GM11168 (cell line): ENCODE measurements around the gene SLC45A1.

Source experiments
- in situ Hi-C: fragments of 300-500 bp; cut with MboI; formaldehyde crosslinking; loops from one replicate; pipeline ENCODE4 v1.12.0; 2022; ENCODE audit warnings: low sequenced_read_pairs; ENCODE audit not compliant: unreplicated experiment

The SLC45A1 gene

DNA sequence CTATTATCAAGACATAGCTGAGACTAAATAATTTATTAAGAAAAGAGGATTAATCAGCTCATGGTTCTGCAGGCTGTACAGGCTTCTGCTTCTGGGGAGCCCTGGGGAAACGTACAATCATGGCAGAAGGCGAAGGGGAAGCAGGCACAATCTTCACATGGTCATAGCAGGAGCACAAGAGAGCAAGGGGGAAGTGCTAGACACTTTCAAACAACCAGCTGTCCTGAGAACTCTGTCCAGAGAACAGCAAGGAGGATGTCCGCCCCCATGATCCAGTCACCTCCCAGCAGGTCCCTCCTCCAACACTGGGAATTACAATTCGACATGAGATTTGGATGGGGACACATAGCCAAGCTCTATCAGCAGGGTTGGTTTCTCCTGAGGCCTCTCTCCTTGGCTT, 10.3 kb upstream of the SLC45A1 start:
- in situ Hi-C loops, result loop anchor here (5.0 kb wide), 1 partner anchor 290 kb away; no protein-coding TSS in a partner anchor

DNA sequence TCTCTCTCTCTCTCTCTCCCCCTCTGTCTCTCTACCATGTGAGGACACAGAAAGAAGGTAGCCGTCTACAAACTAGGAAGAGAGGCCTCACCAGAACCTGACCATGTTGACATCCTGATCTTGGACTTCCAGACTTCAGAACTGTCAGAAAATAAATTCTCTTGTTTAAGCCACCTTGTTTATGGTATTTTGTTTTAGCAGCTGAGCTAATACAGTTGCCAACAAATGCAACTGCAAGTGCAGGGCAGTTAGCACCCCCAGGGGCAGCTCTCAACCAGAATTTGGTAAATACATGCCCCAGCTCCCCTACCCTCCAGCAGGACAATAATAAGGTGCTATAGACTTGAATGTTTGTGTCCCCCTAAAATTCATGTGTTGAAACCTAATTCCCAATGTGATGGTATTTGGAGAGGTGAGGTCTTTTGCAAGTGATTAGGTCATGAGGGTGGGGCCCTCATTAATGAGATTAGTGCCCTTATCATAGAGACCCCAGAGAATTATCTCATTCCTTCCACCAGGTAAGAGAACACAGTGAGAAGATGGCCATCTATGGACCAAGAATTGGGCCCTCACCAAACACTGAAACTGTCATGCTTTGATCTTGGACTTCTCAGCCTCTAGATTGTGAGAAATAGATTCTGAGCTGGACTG, 6.7 kb upstream of the SLC45A1 start:
- in situ Hi-C loops, result no loop called here

DNA sequence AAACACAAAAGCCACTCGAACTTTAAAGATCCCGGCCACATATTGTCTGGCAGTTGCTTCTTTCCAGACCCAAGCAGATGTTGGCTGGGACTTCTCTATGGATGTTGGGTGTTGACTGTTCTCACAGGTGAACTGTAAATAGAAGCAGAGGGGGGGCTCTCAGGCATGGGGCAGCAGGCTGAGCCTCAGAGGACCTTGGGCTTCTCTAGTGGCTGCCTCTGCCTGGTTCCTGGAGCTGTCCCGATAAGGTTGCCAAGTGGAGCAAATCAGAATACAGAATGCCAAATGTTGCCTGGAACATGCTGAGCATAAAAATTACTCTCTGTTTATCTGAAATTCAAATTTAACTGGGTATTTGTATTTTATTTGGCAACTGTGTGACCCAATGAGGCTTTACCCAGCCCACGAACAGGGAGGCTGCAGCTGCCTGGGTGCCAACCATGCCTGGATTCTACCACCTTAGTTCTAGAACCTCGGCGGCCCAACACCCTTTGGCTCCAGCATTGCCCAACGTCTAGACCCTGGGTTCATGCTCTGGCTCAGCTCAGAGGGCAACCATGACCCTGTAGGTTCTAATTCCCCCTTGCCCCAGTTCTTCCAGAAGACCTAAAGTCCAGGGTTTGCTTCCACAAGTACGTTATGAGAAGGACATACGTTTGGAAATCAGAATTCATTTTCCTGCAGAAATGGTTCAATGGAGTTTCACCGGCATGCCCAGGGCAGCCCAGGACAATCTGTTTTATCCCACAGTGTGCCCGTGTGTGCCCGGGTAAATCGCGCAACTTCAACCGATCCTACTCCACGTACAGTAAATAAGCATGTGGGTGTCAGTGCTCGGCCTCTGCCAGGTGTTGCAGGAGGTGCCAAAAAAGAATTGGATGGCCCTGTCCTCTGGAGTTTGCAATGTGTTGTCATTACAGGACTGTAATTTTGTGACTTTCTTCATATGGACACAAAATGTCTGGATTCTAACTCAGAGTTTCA, 5.4 kb upstream of the SLC45A1 start:
- in situ Hi-C loops, result no loop called here

DNA sequence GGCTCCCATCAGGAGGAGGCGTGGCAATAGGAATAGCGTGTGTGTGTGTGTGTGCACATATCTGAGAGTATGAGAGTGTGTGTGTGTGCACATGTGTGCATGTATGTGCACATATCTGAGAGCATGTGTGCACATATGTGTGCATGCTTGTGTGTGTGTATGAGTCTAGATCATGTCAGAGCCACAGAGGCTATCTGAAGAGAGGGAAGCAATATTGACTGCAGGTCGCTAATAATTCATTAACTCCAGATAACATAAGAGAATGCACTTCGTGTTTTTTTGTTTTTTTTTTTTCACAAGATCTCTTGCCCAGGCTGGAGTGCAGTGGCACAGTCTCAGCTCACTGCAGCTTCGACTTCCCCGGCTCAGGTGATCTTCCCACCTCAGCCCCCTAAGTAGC, 4.7 kb upstream of the SLC45A1 start:
- in situ Hi-C loops, result no loop called here

DNA sequence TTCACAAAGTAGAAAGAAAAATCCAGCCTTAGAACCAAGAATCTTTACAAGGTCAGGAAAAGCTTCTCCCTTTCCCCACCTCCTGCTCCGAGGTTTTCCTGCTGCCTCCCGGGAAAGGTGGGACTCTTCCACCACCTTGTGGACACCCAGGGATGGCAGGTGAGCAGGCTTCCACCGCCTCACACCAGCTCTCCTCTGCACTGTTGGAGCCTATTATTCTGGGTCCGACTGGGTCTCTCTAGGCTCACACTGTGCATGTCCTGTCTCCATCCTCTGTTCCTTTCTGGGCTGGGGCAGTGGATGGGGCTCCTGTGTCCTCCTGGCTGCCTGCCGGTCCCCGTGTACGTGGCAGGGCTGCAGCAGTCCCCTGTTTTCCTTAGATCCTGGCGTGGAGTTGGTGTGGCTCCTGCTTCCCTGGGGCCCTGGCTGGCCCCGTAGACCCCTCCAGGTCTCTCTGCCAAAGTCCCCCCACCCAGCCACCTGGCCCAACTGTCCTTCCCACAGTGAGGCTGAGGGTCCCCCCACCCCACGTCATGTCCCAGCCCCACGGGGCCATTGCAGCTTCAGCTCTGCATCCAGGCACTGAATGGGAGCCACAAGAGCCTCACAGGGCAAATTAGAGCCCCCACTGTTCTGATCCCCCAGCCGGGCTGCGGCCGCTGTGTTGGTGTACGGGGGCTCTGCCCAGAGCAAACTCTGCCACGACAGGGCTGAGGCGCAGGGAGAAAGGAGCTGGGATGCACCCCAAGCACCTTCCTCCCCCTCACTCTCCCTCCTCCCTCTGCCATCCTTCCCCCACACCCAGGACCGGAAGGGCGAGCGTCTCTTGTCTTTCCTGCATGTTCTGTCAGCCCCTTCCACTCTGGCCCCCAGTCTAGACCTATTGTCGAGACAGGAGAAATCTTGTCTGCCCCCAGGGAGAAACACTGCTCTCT, 3.3 kb upstream of the SLC45A1 start:
- in situ Hi-C loops, result no loop called here

DNA sequence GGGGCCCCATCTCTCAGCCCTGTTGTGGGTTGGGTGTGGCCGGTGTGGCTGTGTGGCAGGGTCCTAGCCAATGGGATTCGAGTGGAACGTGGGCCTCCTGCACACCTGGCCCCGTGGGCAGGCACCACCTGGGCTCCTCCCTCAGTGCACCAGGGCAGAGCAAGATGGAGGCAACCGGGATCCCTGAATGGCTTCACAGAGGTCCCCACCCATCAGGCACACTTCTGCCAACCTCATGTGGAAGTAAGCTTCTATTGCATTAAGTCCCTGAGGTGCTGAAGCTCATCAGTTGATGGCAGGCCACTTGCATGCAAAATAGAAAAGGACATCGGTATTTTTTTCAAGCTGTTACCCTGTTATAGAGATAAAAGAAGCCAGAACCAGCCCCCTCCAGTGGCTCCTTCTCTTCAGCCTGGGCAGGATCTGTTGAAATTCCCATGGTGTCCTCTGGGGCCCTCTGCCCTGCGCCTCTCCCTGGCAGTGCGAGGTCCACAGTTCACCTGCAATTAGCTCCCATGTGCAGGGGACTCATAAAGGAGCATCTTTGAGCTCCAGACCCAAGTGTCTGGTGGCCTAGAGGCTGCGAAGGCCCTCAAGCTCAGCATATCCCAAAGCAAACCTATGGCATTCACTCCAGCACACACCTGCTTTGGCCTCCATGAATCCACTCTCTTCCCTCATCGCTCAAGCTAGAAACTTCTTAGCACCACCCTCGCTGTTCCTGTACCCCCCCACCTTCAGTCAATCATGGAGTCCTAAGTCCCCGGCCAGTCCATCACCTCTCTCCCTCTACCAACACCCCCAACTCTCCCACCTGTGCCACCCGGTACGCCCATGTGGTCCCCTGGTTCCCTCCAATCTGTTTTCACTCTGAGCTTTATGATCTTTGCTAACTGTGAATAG, 2.1 kb upstream of the SLC45A1 start:
- in situ Hi-C loops, result no loop called here

DNA sequence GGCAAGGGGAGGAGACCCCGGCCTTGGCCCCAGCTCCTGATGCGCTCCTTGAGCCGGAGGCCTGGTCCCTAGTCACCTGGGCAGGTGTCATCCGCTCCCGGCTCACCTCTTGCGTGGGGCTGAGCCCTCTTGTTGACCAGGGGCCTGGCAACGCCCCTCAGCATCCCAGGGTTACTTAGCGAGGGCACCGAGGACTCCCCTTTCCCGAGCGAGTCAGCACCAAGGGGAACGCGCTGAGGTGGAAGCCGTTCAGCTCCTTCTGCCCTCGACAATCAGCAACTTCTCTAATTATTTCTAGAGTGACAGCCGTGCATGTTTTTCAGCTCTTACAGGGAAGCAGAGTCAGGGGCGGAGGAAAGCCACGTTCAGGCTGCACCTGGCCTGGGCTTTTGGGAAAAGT, 522 bp downstream of the SLC45A1 start:
- in situ Hi-C loops, result no loop called here

DNA sequence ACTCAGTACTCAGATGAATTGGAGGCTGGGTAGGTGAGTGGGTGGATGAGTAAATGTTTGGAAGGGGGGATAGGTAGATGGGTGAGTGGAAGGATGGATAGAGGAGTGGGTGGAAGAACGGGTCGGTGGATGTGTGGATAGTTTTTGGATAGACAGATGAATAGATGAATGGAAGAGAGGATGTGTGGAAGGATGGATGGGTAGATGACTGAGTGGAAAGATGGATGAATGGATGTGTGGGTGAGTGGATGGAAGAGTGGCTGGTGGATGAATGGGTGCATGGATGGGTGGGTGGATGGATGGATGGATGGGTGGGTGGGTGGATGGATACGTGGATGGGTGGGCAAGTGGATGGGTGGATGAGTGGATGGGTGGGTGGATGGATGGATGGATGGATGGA, 3.7 kb downstream of the SLC45A1 start:
- in situ Hi-C loops, result no loop called here

DNA sequence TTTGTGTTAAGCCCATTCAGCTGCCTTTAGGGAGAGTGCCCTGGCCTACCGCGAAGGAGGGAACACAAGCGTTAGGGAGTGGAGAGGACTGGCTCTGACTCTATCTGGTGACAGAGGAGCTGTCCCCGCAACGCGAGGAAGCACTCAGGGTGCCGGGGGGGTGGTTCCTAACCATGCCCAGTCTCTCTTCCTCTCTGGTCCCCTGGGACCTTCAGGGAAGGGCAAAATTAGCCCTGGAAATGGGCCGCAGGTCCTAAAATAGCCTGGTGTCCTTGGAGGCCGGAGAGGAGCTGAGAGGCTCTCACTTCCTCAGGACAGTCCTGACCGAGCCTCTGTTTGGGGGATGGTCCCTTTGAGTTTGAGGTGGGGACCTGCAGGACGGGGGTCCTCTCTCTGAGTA, 5.8 kb downstream of the SLC45A1 start:
- in situ Hi-C loops, result no loop called here

DNA sequence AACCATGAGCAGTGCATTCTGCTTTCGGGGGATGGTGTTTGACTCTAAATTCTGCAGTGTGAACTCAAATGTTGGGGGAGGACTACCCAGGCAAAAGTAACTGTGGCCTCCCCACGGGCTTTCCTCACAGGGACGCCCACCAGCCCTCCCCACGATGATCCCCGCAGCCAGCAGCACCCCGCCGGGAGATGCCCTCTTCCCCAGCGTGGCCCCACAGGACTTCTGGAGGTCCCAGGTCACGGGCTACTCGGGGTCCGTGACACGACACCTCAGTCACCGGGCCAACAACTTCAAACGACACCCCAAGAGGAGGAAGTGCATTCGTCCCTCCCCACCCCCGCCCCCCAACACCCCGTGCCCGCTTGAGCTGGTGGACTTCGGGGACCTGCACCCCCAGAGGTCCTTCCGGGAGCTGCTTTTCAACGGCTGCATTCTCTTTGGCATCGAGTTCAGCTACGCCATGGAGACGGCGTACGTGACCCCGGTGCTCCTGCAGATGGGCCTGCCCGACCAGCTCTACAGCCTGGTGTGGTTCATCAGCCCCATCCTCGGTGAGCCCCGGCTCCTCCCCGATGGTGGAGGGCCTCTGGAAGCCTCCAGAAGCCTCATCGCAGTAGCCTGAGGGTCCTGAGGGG, 6.4 kb downstream of the SLC45A1 start:
- in situ Hi-C loops, result no loop called here

DNA sequence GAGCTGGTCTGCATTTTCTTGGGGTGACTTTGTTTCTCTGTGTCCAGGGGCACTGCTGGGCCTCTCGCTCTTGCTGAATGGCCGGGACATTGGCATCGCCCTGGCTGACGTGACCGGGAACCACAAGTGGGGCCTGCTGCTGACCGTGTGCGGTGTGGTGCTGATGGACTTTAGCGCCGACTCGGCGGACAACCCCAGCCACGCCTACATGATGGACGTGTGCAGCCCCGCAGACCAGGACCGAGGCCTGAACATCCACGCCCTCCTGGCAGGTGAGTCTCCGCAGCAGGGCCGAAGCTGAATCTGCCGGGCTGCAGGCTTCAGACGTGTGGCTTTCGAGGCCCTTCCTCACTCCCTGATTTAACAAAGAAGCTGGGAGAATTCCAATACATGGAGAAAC, 7.9 kb downstream of the SLC45A1 start:
- in situ Hi-C loops, result no loop called here

DNA sequence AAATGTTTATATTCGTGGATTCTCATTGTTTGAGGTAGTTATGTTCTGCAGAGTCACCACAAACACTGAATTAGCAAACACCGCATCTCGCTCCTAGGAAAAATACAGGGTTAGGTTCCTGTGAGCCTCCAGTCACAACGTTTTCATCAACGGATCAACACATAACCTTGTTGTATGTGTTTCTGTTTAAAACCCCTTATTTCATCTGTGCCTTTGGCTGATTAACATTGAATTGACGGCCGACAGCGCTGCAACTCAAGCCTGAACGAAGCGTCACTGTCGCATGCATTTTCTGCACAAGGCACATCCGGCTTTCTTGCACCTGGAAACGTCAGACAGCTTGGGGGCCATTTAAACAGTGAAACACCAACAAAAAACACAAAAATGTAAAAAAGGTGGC, 8.4 kb downstream of the SLC45A1 start:
- in situ Hi-C loops, result no loop called here

DNA sequence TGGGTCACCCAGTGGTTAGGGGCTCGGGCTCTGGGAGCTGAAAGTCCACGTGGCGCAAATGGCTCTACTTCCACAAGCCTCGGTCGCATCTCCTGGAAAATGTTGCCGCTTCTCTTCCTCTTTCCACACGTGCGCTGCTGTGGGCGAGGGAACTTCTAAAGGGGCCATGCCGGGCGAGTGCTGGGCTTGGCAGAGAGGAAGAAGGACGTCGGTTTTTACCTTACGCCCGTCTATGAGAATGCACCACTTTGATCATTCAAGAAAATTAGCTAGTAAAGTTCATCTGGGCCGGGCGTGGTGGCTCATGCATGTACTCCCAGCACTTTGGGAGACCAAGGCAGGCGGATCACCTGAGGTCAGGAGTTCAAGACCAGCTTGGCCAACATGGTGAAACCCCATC, 10.4 kb downstream of the SLC45A1 start:
- in situ Hi-C loops, result no loop called here

DNA sequence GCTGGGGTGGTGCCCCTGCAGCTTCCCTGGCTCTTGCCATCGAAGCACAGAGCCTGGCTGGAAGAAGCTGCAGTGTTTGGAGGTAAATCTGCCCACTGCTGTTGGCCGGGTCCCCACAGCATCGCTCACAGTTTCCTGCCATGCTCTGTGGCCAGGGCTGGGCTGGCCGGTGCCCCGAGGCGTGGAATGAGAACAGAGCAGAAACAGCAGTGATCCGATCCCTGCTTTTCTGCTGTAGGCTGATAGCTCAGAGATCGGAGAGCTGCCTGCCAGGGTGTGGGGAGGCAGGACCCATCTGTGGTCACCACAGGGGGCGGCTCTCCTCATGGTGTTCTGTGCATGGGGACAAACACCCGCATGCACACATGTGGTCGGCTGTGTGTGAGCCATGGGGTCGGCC, 11.5 kb downstream of the SLC45A1 start:
- in situ Hi-C loops, result no loop called here

DNA sequence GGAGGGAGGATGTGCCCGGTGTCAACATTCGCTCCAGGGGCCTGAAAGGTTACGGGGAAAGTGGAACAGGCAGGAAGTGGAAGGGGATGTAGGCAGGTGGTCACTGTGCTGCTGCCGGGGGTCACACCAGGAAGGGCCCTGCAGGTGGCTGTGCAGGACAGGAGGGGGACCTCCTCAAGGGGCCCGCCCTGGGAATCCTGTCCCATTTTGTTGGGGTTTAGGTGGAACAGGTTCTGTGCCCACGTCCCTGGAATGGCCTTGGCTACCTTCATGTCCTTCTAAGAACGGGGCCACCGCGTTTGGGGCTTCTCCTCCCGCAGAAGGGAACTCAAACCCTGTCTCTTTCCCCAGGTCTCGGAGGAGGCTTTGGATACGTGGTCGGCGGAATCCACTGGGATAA, 11.9 kb downstream of the SLC45A1 start:
- in situ Hi-C loops, result no loop called here

DNA sequence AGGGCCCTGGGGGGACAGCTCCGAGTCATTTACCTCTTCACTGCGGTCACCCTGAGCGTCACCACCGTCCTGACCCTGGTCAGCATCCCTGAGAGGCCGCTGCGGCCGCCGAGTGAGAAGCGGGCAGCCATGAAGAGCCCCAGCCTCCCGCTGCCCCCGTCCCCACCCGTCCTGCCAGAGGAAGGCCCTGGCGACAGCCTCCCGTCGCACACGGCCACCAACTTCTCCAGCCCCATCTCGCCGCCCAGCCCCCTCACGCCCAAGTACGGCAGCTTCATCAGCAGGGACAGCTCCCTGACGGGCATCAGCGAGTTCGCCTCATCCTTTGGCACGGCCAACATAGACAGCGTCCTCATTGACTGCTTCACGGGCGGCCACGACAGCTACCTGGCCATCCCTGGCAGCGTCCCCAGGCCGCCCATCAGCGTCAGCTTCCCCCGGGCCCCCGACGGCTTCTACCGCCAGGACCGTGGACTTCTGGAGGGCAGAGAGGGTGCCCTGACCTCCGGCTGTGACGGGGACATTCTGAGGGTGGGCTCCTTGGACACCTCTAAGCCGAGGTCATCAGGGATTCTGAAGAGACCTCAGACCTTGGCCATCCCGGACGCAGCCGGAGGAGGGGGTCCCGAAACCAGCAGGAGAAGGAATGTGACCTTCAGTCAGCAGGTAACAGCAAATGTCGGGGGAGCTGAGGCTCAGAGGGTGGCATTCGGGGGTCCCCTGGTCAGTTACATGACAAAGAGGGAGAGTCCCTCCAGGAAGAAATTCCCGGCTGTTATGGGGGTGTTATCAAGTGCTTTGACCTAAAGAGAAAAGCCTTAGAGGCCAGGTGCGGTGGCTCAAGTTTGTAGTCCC, 12.6 kb downstream of the SLC45A1 start:
- in situ Hi-C loops, result no loop called here

DNA sequence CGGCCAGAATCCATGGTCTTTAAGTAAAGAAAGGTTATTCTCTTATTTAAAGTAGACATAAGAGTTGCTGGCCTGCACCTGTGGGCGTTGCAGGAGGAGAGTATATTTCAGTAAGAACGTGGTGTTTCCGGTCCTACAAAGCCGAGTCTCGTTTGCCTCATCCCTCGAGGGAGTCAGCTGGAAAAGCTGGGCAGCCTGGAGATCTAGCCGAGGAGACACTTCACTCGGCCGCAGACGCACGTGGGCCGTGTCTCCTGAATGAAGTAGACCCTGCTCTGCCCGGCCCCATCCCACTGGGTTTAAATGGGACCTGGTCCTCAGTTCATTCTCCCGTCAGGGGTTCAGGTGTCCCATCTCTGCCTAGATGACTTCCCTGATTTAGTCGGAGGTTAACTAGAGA, 14.9 kb downstream of the SLC45A1 start:
- in situ Hi-C loops, result no loop called here
